CD4-positive, CD25-positive, alpha-beta regulatory T cell (primary cell): ENCODE measurements around the gene KCNA4. TPM values are rescaled to one million over a fixed set of nuclear protein-coding genes. Genes with fewer than 3 reads are reported as not detected.

ENCODE experiments used
- ATAC-seq, 2 donors: fragments of 150-1000 bp; cut with Tn5 transposase; one replicate each; pipeline ENCODE4 v1.10.0; 2021; ENCODE audit warnings: low read depth in 2 of 2, moderate number of reproducible peaks in 2 of 2, moderate library complexity in 1 of 2
- DNase-seq, 3 donors: peaks; one replicate each; pipeline versions ENCODE4 v3.0.0 to v3.0.0-alpha.2; 2012 to 2022; ENCODE audit warnings: mixed read lengths in 1 of 3
- H3K27ac ChIP-seq: one replicate; pipeline ENCODE4 v1.7.0; 2013; ENCODE audit warnings: mild to moderate bottlenecking, low read length; ENCODE audit not compliant: insufficient read depth, poor library complexity, severe bottlenecking
- H3K27me3 ChIP-seq: one replicate; pipeline ENCODE4 v1.7.0; 2013; ENCODE audit warnings: low read length; ENCODE audit not compliant: control insufficient read depth, insufficient read depth
- H3K36me3 ChIP-seq: one replicate; pipeline ENCODE4 v1.7.0; 2013; ENCODE audit warnings: mild to moderate bottlenecking, low read length, moderate library complexity; ENCODE audit not compliant: control insufficient read depth, insufficient read depth
- H3K4me1 ChIP-seq: 2 replicates; pipeline ENCODE4 v1.7.0; 2013; ENCODE audit warnings: mild to moderate bottlenecking, low read length; ENCODE audit not compliant: insufficient read depth, control insufficient read depth, poor library complexity, severe bottlenecking
- H3K4me3 ChIP-seq: one replicate; pipeline ENCODE4 v1.7.0; 2013; ENCODE audit warnings: low read depth, mild to moderate bottlenecking, low read length, moderate library complexity
- H3K9me3 ChIP-seq, 2 experiments: 1 replicate in 1 of 2; 2 replicates in 1 of 2; pipeline ENCODE4 v1.7.0; 2013; ENCODE audit warnings: low read length in 2 of 2, mild to moderate bottlenecking in 1 of 2, moderate library complexity in 1 of 2; ENCODE audit not compliant: control insufficient read depth in 2 of 2
- H3K27ac Mint-ChIP-seq, 3 donors: one replicate each; pipeline ENCODE4 v1.8.0; 2020 to 2022; ENCODE audit warnings: mild to moderate bottlenecking in 3 of 3, mixed read lengths in 3 of 3, moderate library complexity in 2 of 3
- H3K27me3 Mint-ChIP-seq: one replicate; pipeline ENCODE4 v1.8.0; 2022; ENCODE audit warnings: mild to moderate bottlenecking, mixed read lengths
- H3K36me3 Mint-ChIP-seq: one replicate; pipeline ENCODE4 v1.8.0; 2020; ENCODE audit warnings: mixed read lengths
- H3K4me1 Mint-ChIP-seq, 4 donors: one replicate each; pipeline ENCODE4 v1.8.0; 2020 to 2022; ENCODE audit warnings: mixed read lengths in 4 of 4, mild to moderate bottlenecking in 1 of 4
- H3K4me3 Mint-ChIP-seq, 4 donors: one replicate each; pipeline ENCODE4 v1.8.0; 2020 to 2022; ENCODE audit warnings: mild to moderate bottlenecking in 4 of 4, mixed read lengths in 4 of 4, moderate library complexity in 3 of 4
- H3K9me3 Mint-ChIP-seq, 7 donors: one replicate each; pipeline ENCODE4 v1.8.0; 2020 to 2022; ENCODE audit warnings: mixed read lengths in 7 of 7, mild to moderate bottlenecking in 3 of 7, moderate library complexity in 2 of 7
- polyA plus RNA-seq, 4 donors: library from polyadenylated mRNA; unstranded; fragments of 300-500 nt; fragmentation: Illumina TruSeq; gene quantifications; one replicate each; pipeline ENCODE4 v1.2.3, GENCODE V29; 2021
- total RNA-seq: library from RNA; stranded (reverse); gene quantifications from one replicate; pipeline ENCODE4 v1.2.3, GENCODE V29; 2022

KCNA4 gene
- total and polyA plus RNA-seq, 5 donors from 2014 or later, result not detected

GRCh38 chr11:30015725-30016412 is 961 bp downstream of the KCNA4 start:
- Mint-ChIP-seq H3K27ac (no peak overlapping the region), H3K36me3 (no peaks in the 10 kb centered on the region), H3K27me3 (peaks cover 16% of the 10 kb centered on the region), H3K9me3 (peaks cover 0 to 12% (median 0%) of the 10 kb centered on the region in 7 donors), H3K4me1 (no peaks in the 10 kb centered on the region), H3K4me3 (no peak overlapping the region)
- Histone ChIP-seq H3K4me1 (no peaks in the 10 kb centered on the region), H3K36me3 (no peaks in the 10 kb centered on the region), H3K27ac (no peak overlapping the region), H3K9me3 (peaks cover 0 to 2% of the 10 kb centered on the region in 2 experiments), H3K27me3 (peaks cover 4% of the 10 kb centered on the region), H3K4me3 (no peak overlapping the region)
- no peak for ATAC-seq
- no peak for DNase-seq

- H3K36me3 Mint-ChIP-seq, result no peaks in the 10 kb centered on the region
- H3K4me3 Mint-ChIP-seq, result no peak overlapping the region
- H3K9me3 Mint-ChIP-seq, result peaks cover 0 to 3% (median 0%) of the 10 kb centered on the region in 7 donors
- Histone ChIP-seq H3K9me3 (peaks cover 0 to 2% of the 10 kb centered on the region in 2 experiments), H3K36me3 (no peaks in the 10 kb centered on the region), H3K4me1 (no peaks in the 10 kb centered on the region), H3K27me3 (peaks cover 4% of the 10 kb centered on the region), H3K27ac (no peak overlapping the region), H3K4me3 (no peak overlapping the region)
- H3K27ac Mint-ChIP-seq, result no peak overlapping the region
- H3K4me1 Mint-ChIP-seq, result no peaks in the 10 kb centered on the region
- DNase-seq (no peak), ATAC-seq (no peak)
- peaks cover 4% of the 10 kb centered on the region for H3K27me3 Mint-ChIP-seq
Measured at GRCh38 chr11:30012346-30012745, 4.5 kb downstream of the KCNA4 start.

DNA sequence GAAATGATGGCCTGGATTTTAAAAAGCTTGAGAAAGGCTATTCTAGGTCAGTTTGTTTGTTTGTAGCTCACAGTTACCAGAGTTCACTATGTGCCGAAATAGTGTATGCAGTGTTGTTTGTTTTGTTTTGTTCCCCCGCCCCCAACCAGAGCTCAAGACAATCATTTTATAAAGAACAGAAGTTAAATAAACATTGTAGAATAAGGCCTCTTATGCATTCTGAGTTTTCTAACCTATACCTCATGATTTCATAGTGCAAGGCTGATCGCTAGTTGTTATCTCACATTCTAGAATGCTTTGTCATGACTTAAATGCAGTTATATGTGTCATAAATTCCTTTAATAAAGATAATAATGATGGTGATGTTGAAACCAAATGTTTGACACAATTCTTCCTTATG is 7.8 kb downstream of the KCNA4 start:
- Mint-ChIP-seq H3K4me1 (no peaks in the 10 kb centered on the region), H3K27me3 (peaks cover 4% of the 10 kb centered on the region), H3K27ac (no peak overlapping the region), H3K9me3 (peaks cover 0 to 3% (median 0%) of the 10 kb centered on the region in 7 donors), H3K36me3 (no peaks in the 10 kb centered on the region), H3K4me3 (no peak overlapping the region)
- no peaks in the 10 kb centered on the region for H3K4me1 ChIP-seq
- ATAC-seq, result no peak
- no peaks in the 10 kb centered on the region for H3K27me3 ChIP-seq
- H3K9me3 ChIP-seq, result no peaks in the 10 kb centered on the region
- no peaks in the 10 kb centered on the region for H3K36me3 ChIP-seq
- H3K27ac ChIP-seq, result no peak overlapping the region
- H3K4me3 ChIP-seq, result no peak overlapping the region
- DNase-seq, result no peak

- H3K4me1 Mint-ChIP-seq, result no peaks in the 10 kb centered on the region
- Histone ChIP-seq H3K27ac (no peak overlapping the region), H3K9me3 (no peaks in the 10 kb centered on the region), H3K4me3 (no peak overlapping the region), H3K36me3 (no peaks in the 10 kb centered on the region), H3K4me1 (no peaks in the 10 kb centered on the region), H3K27me3 (no peaks in the 10 kb centered on the region)
- H3K27ac Mint-ChIP-seq, result no peak overlapping the region
- no peak for DNase-seq
- no peaks in the 10 kb centered on the region for H3K36me3 Mint-ChIP-seq
- H3K9me3 Mint-ChIP-seq, result peaks cover 0 to 3% (median 0%) of the 10 kb centered on the region in 7 donors
- ATAC-seq, result no peak
- H3K4me3 Mint-ChIP-seq, result no peak overlapping the region
- no peaks in the 10 kb centered on the region for H3K27me3 Mint-ChIP-seq
Measured at GRCh38 chr11:30006876-30007275, 10.0 kb downstream of the KCNA4 start.

GRCh38 chr11:30002157-30002785 is 14.6 kb downstream of the KCNA4 start:
- Mint-ChIP-seq H3K27ac (no peak overlapping the region), H3K4me3 (no peak overlapping the region), H3K9me3 (peaks cover 0 to 4% (median 0%) of the 10 kb centered on the region in 7 donors), H3K4me1 (no peaks in the 10 kb centered on the region), H3K27me3 (no peaks in the 10 kb centered on the region), H3K36me3 (no peaks in the 10 kb centered on the region)
- H3K9me3 ChIP-seq, result no peaks in the 10 kb centered on the region
- no peaks in the 10 kb centered on the region for H3K27me3 ChIP-seq
- no peak overlapping the region for H3K4me3 ChIP-seq
- DNase-seq (no peak), ATAC-seq (no peak)
- no peaks in the 10 kb centered on the region for H3K36me3 ChIP-seq
- H3K4me1 ChIP-seq, result no peaks in the 10 kb centered on the region
- H3K27ac ChIP-seq, result no peak overlapping the region

DNA sequence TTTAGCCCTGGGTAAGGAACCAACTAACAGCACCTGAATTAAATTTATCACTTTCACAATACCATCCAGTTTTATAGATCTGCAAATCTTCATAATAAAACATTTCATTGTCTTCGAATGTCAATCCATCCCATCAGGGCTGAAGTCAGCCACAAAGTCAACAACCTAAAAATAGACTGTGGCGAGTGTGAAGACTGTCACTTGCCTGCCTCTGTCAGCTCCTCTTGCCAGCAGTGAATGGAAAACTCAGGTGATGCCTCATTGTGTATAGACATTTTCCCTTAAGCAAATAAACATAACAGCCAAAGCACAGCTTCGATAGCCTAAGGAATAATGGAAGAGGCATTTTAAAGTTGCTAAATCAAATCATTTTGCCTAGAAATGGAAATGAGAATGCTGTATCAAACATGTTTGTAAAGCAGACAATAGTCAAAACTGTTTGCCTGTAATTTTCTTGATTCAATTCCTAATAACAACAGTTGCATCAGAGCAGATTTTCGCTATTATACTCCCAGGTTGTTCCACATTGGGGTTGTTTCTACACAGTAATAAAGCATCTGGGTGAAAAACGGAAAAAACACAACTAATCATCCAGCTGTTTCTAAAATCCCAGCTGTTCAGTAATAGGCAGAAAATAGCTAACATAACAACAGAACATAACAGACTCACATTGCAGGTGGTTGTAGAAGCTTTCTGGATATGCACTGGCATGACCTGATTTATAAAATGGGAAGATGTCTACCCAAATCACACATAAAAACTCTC is 15.7 kb downstream of the KCNA4 start:
- H3K4me3 ChIP-seq, result no peak overlapping the region
- no peaks in the 10 kb centered on the region for H3K36me3 Mint-ChIP-seq
- no peak overlapping the region for H3K27ac ChIP-seq
- DNase-seq (no peak), ATAC-seq (no peak)
- H3K36me3 ChIP-seq, result no peaks in the 10 kb centered on the region
- H3K4me1 ChIP-seq, result no peaks in the 10 kb centered on the region
- H3K9me3 Mint-ChIP-seq, result peaks cover 0 to 4% (median 0%) of the 10 kb centered on the region in 7 donors
- no peaks in the 10 kb centered on the region for H3K27me3 ChIP-seq
- no peak overlapping the region for H3K4me3 Mint-ChIP-seq
- no peak overlapping the region for H3K27ac Mint-ChIP-seq
- H3K9me3 ChIP-seq, result no peaks in the 10 kb centered on the region
- H3K4me1 Mint-ChIP-seq, result no peaks in the 10 kb centered on the region
- H3K27me3 Mint-ChIP-seq, result no peaks in the 10 kb centered on the region

DNA sequence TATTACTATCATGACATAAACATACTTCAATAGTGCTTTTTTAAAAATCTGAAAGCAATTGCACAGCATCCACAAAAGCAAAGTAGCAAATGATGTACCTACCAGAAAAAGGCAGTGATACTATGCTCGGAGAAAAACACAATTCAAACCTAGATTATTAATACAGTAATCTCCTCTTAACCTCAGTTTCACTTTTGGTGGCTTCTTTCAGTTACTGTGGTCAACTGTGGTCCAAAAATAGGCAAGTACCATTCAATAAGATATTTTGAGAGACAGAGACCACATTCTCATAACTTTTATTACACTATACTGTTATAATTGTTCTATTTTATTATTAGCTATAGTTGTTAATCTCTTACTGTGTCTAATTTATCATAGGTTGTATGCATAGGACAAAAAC is 20.8 kb downstream of the KCNA4 start:
- no peak overlapping the region for H3K27ac Mint-ChIP-seq

More for the DNA sequence above, 20.8 kb downstream of the KCNA4 start:
- H3K9me3 Mint-ChIP-seq, result peaks cover 0 to 5% (median 2%) of the 10 kb centered on the region in 7 donors
- Histone ChIP-seq H3K9me3 (no peaks in the 10 kb centered on the region), H3K4me1 (no peaks in the 10 kb centered on the region), H3K27me3 (no peaks in the 10 kb centered on the region), H3K36me3 (no peaks in the 10 kb centered on the region), H3K4me3 (no peak overlapping the region), H3K27ac (no peak overlapping the region)
- no peak overlapping the region for H3K4me3 Mint-ChIP-seq
- no peaks in the 10 kb centered on the region for H3K4me1 Mint-ChIP-seq
- ATAC-seq (no peak), DNase-seq (no peak)
- H3K36me3 Mint-ChIP-seq, result no peaks in the 10 kb centered on the region
- no peaks in the 10 kb centered on the region for H3K27me3 Mint-ChIP-seq
